ENCODE measurements around the gene PTPRU. TPM values are rescaled to one million over a fixed set of nuclear protein-coding genes. Genes with fewer than 3 reads are reported as not detected.

Gene PTPRU
- total RNA-seq = 1 to 10 TPM in 1 of 2 donors, under 1 TPM in 1; 0.99 to 2.1 TPM

DNA sequence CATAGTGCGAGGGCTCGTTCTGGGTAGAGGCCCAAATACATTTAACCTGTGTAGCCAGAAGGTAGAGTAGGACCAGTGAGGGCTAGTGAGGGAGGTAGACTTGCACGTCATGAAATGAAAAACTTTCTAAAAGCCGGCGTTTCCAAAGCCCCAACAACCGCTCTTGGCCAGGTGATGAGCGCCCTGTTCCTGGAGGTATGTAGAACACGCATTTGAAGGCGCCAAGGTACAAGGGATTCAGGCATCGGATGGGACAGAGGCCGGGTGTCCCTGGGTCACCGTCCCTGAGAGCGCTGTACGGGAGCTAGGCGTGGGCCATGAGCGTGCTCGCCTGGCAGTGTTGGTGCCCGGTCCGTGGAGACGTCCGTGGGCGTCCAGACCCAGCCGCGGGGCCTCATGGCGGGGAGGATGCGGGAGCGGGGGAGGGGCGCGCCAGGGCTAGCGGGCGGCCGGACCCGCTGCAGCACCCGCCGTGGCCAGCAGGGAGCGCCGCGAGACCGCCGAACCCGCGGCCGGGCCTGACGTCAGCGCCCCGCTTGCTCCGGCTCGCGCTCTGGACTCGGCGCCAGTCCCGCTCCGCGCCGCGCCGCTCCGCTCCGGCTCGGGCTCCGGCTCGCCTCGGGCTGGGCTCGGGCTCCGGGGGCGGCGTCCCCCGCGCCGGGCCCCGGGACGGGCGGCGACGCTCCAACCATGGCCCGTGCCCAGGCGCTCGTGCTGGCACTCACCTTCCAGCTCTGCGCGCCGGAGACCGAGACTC, at the start of gene PTPRU:
PTPRU (plus strand) TSS at position 568 of the 757 bp plus-strand sequence; CDS start at position 691, 123 bp downstream.
- Mint-ChIP-seq H3K4me1 (peaks cover 12% of the 10 kb centered on the region), H3K27ac (peak within 1 kb of the TSS; percentile 8), H3K36me3 (ENCODE audit: low read depth) (peaks cover 7% of the 10 kb centered on the region), H3K9me3 (no peaks in the 10 kb centered on the region), H3K4me3 (peak within 1 kb of the TSS; percentile 82), H3K27me3 (peaks cover 45% of the 10 kb centered on the region)
- peak; percentile 91 for ATAC-seq (replicated peaks)

GRCh38 chr1:29186707-29187106, 49.6 kb upstream of the PTPRU start:
- Mint-ChIP-seq H3K9me3 (no peaks in the 10 kb centered on the region), H3K27ac (no peak overlapping the region), H3K4me3 (no peak overlapping the region), H3K4me1 (peaks cover 6% of the 10 kb centered on the region), H3K27me3 (no peaks in the 10 kb centered on the region), H3K36me3 (ENCODE audit: low read depth) (no peaks in the 10 kb centered on the region)
- ATAC-seq (replicated peaks) = no peak

- H3K27me3 Mint-ChIP-seq = no peaks in the 10 kb centered on the region
- no peak for ATAC-seq (replicated peaks)
- H3K4me3 Mint-ChIP-seq = no peak overlapping the region
- H3K9me3 Mint-ChIP-seq = no peaks in the 10 kb centered on the region
- H3K36me3 Mint-ChIP-seq (ENCODE audit: low read depth) = peaks cover 23% of the 10 kb centered on the region
- H3K4me1 Mint-ChIP-seq = no peaks in the 10 kb centered on the region
- no peak overlapping the region for H3K27ac Mint-ChIP-seq
Observed at GRCh38 chr1:29190718-29191117, 45.6 kb upstream of the PTPRU start.

DNA sequence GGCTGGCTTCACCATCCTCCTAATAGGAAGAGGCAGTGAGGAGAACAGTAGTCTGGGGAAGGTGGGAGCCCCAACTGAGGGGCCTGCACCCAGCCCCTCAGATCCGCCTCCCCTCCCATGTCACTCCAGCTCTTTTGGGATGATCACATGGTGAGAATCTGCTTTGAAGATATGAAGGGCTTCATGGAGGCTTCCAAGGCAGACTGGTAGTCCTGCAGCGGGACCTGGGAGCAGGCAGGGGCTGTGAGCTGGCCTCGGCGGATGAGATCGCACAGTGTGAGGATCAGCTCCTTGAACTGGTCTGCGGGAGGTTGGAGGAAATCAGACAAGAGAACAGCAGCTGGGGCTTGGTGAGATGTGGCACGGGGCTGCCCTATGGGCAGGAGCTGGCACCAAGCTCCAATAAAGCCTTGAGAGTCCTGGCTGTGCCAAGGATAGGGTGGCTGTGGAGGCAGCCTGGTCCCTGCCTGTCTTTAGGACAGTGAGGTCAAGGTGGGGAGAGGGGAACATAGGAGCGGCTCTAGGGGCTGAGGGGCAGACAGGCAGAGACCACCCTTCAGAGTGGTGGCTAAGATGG, 42.4 kb upstream of the PTPRU start:
- Mint-ChIP-seq H3K27ac (no peak overlapping the region), H3K9me3 (no peaks in the 10 kb centered on the region), H3K4me3 (no peak overlapping the region), H3K36me3 (ENCODE audit: low read depth) (peaks cover 28% of the 10 kb centered on the region), H3K27me3 (no peaks in the 10 kb centered on the region), H3K4me1 (no peaks in the 10 kb centered on the region)
- ATAC-seq (replicated peaks) = no peak

DNA sequence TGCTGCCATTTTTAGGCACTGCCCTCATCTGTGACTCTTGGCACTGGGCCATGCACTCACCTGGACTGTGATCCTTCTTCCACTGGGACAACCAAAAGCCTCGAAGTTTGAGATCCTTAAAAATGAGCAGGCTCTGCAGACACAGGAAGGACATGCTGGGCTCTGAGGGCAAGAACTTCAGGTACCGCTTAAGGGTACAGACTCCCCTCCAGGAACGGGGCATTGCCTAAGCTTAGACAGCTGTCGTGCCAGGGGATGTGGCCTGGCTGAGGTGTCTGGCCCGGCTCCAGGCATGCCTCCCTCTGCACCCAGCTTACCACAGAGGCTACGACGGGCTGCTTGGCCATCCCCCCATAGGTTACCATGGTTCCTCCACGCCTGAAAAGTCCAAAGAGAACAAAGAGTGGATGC, 40.4 kb upstream of the PTPRU start:
- H3K9me3 Mint-ChIP-seq = no peaks in the 10 kb centered on the region
- no peaks in the 10 kb centered on the region for H3K4me1 Mint-ChIP-seq
- no peak overlapping the region for H3K4me3 Mint-ChIP-seq
- no peak for ATAC-seq (replicated peaks)
- no peak overlapping the region for H3K27ac Mint-ChIP-seq
- no peaks in the 10 kb centered on the region for H3K27me3 Mint-ChIP-seq
- H3K36me3 Mint-ChIP-seq (ENCODE audit: low read depth) = peaks cover 47% of the 10 kb centered on the region

GRCh38 chr1:29196863-29197589, 39.3 kb upstream of the PTPRU start:
- ATAC-seq (replicated peaks) = no peak
- H3K9me3 Mint-ChIP-seq = no peaks in the 10 kb centered on the region
- H3K27ac Mint-ChIP-seq = peak overlapping the region; percentile 42
- no peaks in the 10 kb centered on the region for H3K4me1 Mint-ChIP-seq
- peaks cover 59% of the 10 kb centered on the region for H3K36me3 Mint-ChIP-seq (ENCODE audit: low read depth)
- H3K27me3 Mint-ChIP-seq = no peaks in the 10 kb centered on the region
- H3K4me3 Mint-ChIP-seq = no peak overlapping the region

DNA sequence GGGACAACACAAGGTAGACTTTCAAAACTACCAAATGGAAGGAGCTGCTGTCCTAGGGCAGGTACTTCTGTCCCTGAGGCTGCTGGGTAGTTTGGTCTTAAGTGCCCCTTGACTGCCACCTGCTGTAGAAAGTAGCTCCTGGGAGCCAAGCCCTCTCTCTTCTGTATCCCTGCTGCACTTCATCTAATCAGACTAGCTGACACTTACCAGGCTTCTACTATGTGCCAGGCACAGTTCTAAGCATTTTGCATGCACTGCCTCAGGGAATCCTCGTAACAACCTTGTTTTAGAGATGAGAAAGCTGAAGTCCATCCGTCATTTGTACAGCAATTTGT, 38.8 kb upstream of the PTPRU start:
- H3K27me3 Mint-ChIP-seq = no peaks in the 10 kb centered on the region
- H3K27ac Mint-ChIP-seq = peak overlapping the region; percentile 42
- no peak overlapping the region for H3K4me3 Mint-ChIP-seq
- H3K9me3 Mint-ChIP-seq = no peaks in the 10 kb centered on the region
- H3K36me3 Mint-ChIP-seq (ENCODE audit: low read depth) = peaks cover 64% of the 10 kb centered on the region
- no peaks in the 10 kb centered on the region for H3K4me1 Mint-ChIP-seq
- ATAC-seq (replicated peaks) = peak; percentile 62

GRCh38 chr1:29197993-29198392, 38.3 kb upstream of the PTPRU start:
- no peaks in the 10 kb centered on the region for H3K4me1 Mint-ChIP-seq
- peaks cover 67% of the 10 kb centered on the region for H3K36me3 Mint-ChIP-seq (ENCODE audit: low read depth)
- no peak for ATAC-seq (replicated peaks)
- H3K9me3 Mint-ChIP-seq = no peaks in the 10 kb centered on the region
- H3K27ac Mint-ChIP-seq = no peak overlapping the region
- H3K27me3 Mint-ChIP-seq = no peaks in the 10 kb centered on the region
- no peak overlapping the region for H3K4me3 Mint-ChIP-seq

DNA sequence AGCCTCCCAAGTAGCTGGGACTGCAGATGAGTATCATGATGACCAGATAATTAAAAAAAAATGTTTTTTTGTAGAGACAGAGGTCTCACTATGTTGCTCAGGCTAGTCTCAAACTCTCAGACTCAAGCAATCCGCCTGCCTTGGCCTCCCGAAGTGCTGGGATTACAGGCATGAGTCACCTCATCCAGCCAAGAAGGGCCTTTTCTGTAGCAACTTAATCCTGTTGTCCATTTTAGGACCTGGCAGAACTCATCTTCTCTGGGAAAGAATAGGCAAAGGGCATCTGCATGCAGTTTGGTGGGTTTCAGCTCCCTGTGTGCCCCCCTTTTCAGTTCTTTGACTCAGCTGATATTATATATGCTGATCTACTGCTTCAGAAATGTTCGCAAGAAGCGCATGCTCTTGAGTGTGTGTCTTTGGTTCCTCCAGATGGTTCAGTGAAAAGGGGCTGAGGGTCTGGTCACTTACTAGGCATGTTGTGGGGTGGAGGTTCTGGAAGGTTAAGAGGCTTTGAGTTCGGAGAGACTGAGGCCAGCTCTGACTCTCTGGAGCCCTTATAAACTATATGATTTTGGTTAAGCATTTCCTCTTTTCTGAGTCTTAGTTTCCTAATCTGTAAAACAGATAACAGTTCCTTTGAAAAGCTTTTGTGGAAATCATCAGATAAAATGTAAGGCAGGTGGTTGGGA, 35.3 kb upstream of the PTPRU start:
- Mint-ChIP-seq H3K9me3 (no peaks in the 10 kb centered on the region), H3K4me3 (no peak overlapping the region), H3K27me3 (no peaks in the 10 kb centered on the region), H3K36me3 (ENCODE audit: low read depth) (peaks cover 65% of the 10 kb centered on the region), H3K27ac (no peak overlapping the region), H3K4me1 (no peaks in the 10 kb centered on the region)
- no peak for ATAC-seq (replicated peaks)

DNA sequence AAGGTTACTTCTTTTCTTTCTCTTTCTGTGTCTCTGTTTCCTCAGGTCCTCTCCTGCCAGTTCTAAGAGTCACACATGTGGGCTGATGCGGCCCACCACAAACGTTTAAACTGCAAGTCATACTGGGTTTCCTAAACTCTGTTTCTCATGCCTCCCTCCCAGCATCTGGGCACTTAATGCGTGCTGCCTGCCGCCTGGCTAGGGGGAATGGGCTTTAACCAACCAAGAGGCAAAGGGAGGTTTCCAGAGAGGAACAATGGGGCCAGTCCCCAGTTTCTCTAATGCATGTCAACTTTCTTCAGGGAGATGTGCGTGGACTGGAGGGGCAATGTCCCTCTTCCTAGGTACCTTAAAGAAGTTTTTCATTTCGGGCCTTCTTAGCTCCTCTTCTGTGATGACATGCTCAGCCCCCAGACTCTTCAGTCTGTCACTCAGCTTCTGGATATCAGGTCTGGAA, 34.7 kb upstream of the PTPRU start:
- H3K36me3 Mint-ChIP-seq (ENCODE audit: low read depth) = peaks cover 70% of the 10 kb centered on the region
- no peak overlapping the region for H3K27ac Mint-ChIP-seq
- H3K27me3 Mint-ChIP-seq = no peaks in the 10 kb centered on the region
- no peak for ATAC-seq (replicated peaks)
- H3K4me3 Mint-ChIP-seq = no peak overlapping the region
- H3K4me1 Mint-ChIP-seq = no peaks in the 10 kb centered on the region
- H3K9me3 Mint-ChIP-seq = no peaks in the 10 kb centered on the region

- H3K4me1 Mint-ChIP-seq = no peaks in the 10 kb centered on the region
- no peak for ATAC-seq (replicated peaks)
- H3K27me3 Mint-ChIP-seq = no peaks in the 10 kb centered on the region
- no peak overlapping the region for H3K27ac Mint-ChIP-seq
- no peaks in the 10 kb centered on the region for H3K9me3 Mint-ChIP-seq
- H3K36me3 Mint-ChIP-seq (ENCODE audit: low read depth) = peaks cover 70% of the 10 kb centered on the region
- H3K4me3 Mint-ChIP-seq = no peak overlapping the region
Observed at GRCh38 chr1:29202053-29202452, 34.3 kb upstream of the PTPRU start.

GRCh38 chr1:29202584-29203340, 33.6 kb upstream of the PTPRU start:
- peaks cover 70% of the 10 kb centered on the region for H3K36me3 Mint-ChIP-seq (ENCODE audit: low read depth)
- no peak overlapping the region for H3K4me3 Mint-ChIP-seq
- no peaks in the 10 kb centered on the region for H3K9me3 Mint-ChIP-seq
- ATAC-seq (replicated peaks) = peak; percentile 99
- no peaks in the 10 kb centered on the region for H3K4me1 Mint-ChIP-seq
- H3K27me3 Mint-ChIP-seq = no peaks in the 10 kb centered on the region
- no peak overlapping the region for H3K27ac Mint-ChIP-seq

DNA sequence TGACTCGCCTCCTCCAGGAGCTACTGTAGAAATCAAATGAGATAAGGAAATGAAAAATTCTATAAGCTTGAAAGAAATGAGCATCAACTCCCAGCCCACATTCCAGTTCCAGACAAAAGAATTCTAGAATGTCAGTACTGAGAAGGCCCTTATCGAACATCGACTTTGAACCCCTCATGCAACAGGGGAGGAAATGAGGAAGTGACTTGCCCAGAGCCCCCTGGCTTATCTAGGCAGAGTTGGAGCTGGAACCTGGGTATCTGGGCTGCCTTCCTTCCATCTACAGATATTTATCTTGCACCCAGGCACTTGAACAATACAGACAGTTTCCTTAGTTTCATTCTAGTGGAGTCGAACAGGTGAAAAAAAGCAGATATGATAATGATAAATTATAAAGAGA, 27.9 kb upstream of the PTPRU start:
- H3K27ac Mint-ChIP-seq = peak overlapping the region; percentile 2
- no peak overlapping the region for H3K4me3 Mint-ChIP-seq
- no peaks in the 10 kb centered on the region for H3K9me3 Mint-ChIP-seq
- no peaks in the 10 kb centered on the region for H3K4me1 Mint-ChIP-seq
- ATAC-seq (replicated peaks) = no peak
- H3K27me3 Mint-ChIP-seq = no peaks in the 10 kb centered on the region
- H3K36me3 Mint-ChIP-seq (ENCODE audit: low read depth) = peaks cover 53% of the 10 kb centered on the region

DNA sequence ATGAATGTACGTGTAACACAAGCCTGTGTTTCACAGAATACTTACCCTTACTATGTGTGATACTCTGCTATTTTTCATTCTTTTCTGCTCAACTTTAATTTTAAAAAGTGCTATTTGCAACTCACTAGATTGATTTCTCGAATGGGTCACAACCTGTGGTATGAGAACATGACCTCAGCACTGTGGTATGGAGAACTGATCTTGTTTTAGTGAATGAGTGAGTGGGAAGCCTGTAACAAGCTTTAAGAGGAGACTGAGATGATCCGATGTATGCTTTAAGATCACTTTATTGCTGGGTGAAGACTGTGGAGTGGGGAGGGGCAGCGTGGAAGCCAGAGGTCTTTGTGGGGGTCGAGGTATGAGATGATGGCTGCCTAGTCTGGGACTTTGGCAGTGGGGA, 27.1 kb upstream of the PTPRU start:
- Mint-ChIP-seq H3K4me3 (no peak overlapping the region), H3K27ac (peak overlapping the region; percentile 2), H3K4me1 (no peaks in the 10 kb centered on the region), H3K36me3 (ENCODE audit: low read depth) (peaks cover 53% of the 10 kb centered on the region), H3K9me3 (no peaks in the 10 kb centered on the region), H3K27me3 (no peaks in the 10 kb centered on the region)
- ATAC-seq (replicated peaks) = no peak
